ENCODE results near the gene WBP2.

DNA sequence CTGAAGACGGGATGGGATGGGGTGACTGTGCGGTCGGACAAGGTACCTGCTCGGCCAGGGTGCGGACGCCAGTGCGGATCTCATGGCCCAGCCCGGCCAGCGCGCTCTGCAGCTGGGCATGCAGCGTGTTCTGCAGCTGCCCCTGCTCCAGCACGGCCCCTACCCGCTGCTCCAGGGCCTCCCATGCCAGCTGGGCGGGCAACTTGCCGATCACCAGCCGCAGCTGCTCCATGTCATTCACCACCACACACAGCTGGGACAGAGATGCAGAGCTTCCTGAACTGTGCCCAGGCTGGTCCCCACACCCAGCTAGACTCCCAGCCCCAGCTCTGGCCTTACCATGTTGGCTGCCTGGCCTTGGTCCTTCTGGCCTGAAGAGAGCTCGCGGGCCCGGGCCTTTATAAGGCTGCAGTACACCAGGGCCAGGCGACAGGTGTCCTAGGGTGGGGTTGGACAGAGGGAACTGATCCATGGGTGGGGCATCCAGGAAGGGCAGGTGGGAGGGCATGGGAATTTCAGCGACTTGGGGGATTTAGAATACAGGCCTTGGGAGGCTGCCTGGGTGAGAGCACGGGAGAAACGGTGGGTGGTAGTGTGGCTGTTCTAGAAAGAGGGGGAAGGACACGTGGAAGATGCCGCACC, 20.7 kb downstream of the WBP2 start:
- TF ChIP-seq TCF7L2 (IDR thresholded peaks at IDR 0.05; ENCODE audit: low read depth, low read length) = no peak
- no peak for TF ChIP-seq ZNF350 (CRISPR knock-in tag; IDR thresholded peaks at IDR 0.05; ENCODE audit: borderline replicate concordance, low read depth)
- no peak for TF ChIP-seq ZNF367 (CRISPR knock-in tag; IDR thresholded peaks at IDR 0.05; ENCODE audit: borderline replicate concordance)
- no peak for TF ChIP-seq CAMTA2 (CRISPR knock-in tag; IDR thresholded peaks at IDR 0.05; ENCODE audit: borderline replicate concordance)
- TF ChIP-seq GABPA (IDR thresholded peaks at IDR 0.05; ENCODE audit: low read depth, low read length) = no peak
- no peak for TF ChIP-seq GABPA (CRISPR knock-in tag; IDR thresholded peaks at IDR 0.05; ENCODE audit: low read depth)
- TF ChIP-seq, protein P1, sequence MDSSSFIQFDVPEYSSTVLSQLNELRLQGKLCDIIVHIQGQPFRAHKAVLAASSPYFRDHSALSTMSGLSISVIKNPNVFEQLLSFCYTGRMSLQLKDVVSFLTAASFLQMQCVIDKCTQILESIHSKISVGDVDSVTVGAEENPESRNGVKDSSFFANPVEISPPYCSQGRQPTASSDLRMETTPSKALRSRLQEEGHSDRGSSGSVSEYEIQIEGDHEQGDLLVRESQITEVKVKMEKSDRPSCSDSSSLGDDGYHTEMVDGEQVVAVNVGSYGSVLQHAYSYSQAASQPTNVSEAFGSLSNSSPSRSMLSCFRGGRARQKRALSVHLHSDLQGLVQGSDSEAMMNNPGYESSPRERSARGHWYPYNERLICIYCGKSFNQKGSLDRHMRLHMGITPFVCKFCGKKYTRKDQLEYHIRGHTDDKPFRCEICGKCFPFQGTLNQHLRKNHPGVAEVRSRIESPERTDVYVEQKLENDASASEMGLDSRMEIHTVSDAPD (CRISPR knock-in tag; IDR thresholded peaks at IDR 0.05) = no peak
- TF ChIP-seq KLF9 (CRISPR knock-in tag; IDR thresholded peaks at IDR 0.05; ENCODE audit: low read depth) = no peak
- TF ChIP-seq, protein P2, sequence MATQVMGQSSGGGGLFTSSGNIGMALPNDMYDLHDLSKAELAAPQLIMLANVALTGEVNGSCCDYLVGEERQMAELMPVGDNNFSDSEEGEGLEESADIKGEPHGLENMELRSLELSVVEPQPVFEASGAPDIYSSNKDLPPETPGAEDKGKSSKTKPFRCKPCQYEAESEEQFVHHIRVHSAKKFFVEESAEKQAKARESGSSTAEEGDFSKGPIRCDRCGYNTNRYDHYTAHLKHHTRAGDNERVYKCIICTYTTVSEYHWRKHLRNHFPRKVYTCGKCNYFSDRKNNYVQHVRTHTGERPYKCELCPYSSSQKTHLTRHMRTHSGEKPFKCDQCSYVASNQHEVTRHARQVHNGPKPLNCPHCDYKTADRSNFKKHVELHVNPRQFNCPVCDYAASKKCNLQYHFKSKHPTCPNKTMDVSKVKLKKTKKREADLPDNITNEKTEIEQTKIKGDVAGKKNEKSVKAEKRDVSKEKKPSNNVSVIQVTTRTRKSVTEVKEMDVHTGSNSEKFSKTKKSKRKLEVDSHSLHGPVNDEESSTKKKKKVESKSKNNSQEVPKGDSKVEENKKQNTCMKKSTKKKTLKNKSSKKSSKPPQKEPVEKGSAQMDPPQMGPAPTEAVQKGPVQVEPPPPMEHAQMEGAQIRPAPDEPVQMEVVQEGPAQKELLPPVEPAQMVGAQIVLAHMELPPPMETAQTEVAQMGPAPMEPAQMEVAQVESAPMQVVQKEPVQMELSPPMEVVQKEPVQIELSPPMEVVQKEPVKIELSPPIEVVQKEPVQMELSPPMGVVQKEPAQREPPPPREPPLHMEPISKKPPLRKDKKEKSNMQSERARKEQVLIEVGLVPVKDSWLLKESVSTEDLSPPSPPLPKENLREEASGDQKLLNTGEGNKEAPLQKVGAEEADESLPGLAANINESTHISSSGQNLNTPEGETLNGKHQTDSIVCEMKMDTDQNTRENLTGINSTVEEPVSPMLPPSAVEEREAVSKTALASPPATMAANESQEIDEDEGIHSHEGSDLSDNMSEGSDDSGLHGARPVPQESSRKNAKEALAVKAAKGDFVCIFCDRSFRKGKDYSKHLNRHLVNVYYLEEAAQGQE (IDR thresholded peaks at IDR 0.05; ENCODE audit: borderline replicate concordance in 1 of 2, low read depth in 1 of 2, low read length in 2 of 2) = no peak

Measured in HepG2 (cell line).